Kidney glomerular epithelial cell (primary cell): ENCODE measurements around the gene DCC.
A peak's percentile ranks its signal among the peaks of the same experiment; 100 is the strongest.

ENCODE experiments used
- DNase-seq: peaks from one replicate; lab custom pipeline; 2025; lab: John Stamatoyannopoulos, UW

DCC gene

DNA sequence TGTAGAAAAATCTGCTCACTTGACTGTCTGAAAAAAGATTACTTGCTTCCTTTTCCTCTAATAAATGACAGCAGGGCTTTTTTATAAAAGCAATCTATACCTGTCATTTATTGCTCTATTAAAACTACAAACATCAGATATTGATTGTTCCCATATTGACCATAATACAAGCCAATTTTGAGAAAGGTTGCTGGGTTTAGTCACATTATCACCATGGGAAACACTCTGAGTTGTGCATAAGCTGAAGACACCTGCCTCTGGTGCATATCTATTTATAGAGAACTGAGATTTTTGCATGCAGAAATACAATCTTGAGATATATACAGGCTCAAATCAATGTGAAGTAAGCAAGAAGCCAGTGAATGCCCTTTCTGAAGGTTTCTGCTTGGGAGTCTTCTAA is 853.9 kb downstream of the DCC start:
- DNase-seq = no peak

DNA sequence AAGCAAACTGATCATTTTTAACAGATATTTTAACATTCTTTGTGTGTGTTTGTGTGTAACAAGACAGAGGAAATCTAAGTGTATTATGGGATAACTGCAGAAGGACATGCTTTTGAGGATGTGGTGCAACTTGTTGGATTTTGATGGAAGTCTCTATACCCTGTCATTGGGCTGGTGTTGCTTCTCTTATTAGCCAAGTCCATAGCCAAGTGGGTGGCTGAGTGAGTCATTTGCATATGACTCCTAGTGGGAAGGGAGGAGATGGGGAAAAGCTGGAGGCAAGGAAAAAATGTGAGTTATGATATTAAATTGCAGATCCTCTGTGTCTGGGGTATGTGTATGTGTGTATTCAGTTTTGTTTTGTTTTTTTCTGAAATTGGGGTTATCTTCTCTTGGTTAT is 879.9 kb downstream of the DCC start:
- no peak for DNase-seq

DNA sequence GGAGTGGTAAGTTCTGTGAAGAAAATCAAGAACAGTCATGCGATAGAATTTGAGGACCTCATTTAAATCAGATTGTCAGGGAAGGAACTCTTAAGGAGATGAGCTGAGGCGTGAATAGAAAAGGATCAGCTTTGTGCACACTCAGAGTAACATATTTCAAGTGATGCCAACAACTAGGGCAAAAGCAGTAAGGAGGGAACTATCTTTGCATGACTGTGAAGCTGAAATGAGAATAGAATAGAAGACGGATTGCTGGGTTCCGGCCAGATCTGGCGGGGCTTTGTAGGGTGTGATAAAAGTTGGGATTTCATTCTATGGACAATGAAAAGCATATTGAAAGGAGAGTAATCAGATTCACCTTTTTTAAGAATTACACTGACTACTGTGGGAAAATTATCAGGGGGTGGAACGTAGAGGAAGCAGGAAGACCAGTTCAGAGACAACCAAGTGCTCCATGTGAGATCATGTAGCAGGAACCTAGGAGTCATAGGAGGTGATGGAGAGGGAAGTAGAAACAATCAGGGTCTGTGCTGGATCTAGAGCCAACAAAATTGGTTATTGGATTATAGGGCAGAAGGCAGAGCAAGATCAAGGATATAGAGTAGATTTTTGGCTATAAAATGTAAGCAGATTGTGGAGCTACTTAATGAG is 884.3 kb downstream of the DCC start:
- DNase-seq = no peak

GRCh38 chr18:53225567-53226325 is 885.7 kb downstream of the DCC start:
- DNase-seq = no peak

GRCh38 chr18:53234610-53235009 is 894.6 kb downstream of the DCC start:
- no peak for DNase-seq

- DNase-seq = no peak
Measured at GRCh38 chr18:53241161-53241560, 901.2 kb downstream of the DCC start.

DNA sequence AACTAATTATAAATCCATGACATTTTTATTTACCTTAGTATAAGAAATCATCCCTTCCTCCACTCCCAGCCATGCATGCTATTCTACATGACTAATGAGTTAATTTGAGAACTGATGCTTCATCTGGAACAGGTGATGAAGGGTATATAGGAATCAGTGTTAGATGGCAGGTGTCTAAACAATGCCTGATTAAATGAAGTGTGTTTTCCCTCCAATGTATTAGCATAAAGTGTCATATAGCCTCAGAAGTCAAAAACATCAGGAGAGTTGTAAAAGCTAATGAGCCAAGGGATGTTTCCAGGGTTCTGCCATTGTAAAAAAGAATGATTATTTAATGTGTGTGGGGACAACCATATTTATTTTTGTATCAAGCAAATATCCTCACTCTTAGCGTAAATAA is 913.8 kb downstream of the DCC start:
- no peak for DNase-seq

- DNase-seq = no peak
Measured at GRCh38 chr18:53254265-53254664, 914.3 kb downstream of the DCC start.

DNA sequence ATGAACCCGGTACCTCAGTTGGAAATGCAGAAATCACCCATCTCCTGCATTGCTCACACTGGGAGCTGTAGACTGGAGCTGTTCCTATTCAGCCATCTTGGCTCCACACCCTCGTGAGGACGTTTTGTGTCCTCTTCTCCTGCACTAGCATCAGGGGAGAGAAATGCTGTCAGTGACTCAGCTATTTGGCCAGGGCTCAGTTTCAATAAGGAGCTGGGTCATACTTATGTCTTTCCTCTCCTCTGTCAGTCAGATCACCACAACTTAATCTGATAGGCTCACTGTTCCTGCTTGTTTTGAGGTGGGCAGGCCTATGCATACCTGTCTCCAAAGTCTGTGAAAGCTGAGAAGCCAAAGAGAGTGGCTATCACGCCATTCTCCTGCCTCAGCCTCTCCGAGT is 921.2 kb downstream of the DCC start:
- DNase-seq = no peak

DNA sequence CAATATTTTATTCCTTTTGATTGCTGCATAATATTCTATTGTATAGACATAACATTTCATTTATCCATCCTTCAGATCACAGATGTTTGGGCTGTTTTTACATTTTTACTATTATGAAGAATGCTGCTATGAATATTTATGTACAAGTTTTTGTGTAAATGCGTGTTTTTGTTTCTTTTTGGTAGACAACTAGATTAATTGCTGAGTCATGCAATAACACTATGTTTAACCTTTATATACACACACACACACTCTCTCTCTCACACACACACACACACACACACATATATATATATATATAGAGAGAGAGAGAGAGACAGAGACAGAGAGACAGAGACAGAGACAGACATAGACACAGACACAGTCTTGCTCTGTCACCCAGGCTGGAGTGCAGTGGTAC is 926.9 kb downstream of the DCC start:
- no peak for DNase-seq

DNA sequence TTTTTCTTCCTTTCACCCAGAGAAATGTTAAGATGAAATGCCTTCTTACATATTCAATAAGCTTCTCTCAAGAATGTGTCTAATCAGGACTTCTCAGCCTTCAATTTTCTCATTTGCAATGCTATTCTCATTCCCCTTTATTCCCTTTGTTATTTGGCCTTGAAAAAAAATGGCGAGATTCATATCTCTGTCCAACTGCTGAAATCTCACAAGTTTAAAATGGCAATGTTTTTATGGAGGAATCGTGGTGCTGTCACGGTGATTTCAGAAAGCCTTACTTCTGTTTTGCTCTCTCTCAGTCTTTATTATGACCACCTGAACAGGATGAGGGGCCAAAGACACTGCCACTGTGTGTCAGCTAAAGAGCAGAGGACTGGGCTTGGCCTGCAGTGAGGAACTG is 928.5 kb downstream of the DCC start:
- DNase-seq = no peak

DNA sequence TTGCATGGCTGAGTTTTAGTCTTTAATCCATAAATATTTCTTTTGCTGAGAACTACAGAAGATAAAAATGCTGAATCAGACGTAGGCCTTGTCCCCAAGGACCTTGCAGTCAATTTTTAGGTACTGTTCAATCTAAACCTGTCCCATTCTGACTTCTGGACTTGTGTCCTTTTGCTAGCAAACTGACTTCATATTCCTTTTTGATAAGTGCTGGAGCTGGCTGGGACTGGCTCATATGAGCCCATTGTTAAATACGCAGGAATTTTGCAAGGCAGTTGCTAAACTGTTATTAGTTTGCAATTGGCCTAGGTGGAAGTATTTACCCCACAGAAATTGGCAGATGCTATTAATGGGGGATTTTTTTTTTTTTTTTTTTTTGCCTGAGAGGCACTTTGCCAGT is 941.4 kb downstream of the DCC start:
- no peak for DNase-seq

- no peak for DNase-seq
Measured at GRCh38 chr18:53283708-53284107, 943.7 kb downstream of the DCC start.

- DNase-seq = no peak
Measured at GRCh38 chr18:53305461-53305860, 965.5 kb downstream of the DCC start.

- DNase-seq = no peak
Measured at GRCh38 chr18:53319628-53320027, 979.6 kb downstream of the DCC start.

GRCh38 chr18:53322163-53322562 is 982.2 kb downstream of the DCC start:
- no peak for DNase-seq

- no peak for DNase-seq
Measured at GRCh38 chr18:53324353-53324752, 984.4 kb downstream of the DCC start.

GRCh38 chr18:53360501-53361443 is 1020.8 kb downstream of the DCC start:
- no peak for DNase-seq

- DNase-seq = peak; percentile 34
Measured at GRCh38 chr18:53375621-53376020, 1035.6 kb downstream of the DCC start.

- DNase-seq = peak; percentile 48
Measured at GRCh38 chr18:53380063-53380639, 1040.2 kb downstream of the DCC start.

GRCh38 chr18:53382870-53383269 is 1042.9 kb downstream of the DCC start:
- DNase-seq = no peak

GRCh38 chr18:53385889-53386288 is 1045.9 kb downstream of the DCC start:
- no peak for DNase-seq
